NOMO-1 (cell line): Measurements from ENCODE around the gene ZSWIM3.

Experiments
- DNase-seq, 2 experiments: peaks; one replicate each; lab custom pipeline; 2025; ENCODE audit not compliant: unreplicated experiment in 2 of 2; lab: John Stamatoyannopoulos, UW

Gene ZSWIM3

GRCh38 chr20:45832619-45833018 lies 24.8 kb upstream of the ZSWIM3 start:
- no peak for DNase-seq

DNA sequence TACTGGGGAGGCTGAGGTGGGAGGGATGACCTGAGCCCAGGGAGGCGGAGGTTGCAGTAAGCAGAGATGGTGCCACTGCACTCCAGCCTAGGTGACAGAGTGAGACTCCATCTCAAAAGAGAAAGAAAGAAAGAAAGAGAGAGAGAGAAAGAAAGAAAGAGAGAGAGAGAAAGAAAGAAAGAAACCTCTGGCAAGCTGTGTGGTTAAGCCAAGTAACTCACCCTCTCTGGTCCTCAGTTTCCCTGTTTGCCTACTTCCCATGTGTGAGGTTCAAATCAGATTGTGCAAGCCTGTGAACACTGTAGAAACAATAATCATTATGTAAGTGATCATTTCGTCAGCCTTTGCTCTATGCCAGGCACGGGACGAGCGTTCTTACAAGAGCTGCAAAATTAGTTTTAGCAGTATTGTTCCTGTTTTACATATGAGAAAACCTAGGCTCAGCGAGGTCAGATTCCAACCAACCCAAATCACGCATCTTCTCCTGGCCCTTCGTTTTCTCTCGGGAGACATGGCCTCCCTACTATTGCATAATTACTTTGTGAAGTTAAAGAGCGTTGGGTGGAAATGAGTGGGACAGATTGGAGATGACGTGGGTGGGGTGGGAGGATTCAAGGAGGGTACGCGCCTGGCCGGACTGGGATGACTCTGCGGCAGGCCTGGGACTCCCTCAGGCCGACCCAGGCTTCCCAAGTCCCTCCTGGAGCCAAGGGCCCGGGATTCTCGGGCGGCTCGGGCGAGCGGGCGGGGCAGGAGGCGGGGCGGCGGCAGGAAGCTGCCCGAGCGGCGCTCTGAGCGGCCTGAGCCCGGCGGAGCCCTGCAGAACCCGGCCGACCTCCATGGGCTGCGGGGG lies 24.2 kb upstream of the ZSWIM3 start, which contains the start of gene SNX21:
SNX21 (plus strand) TSS at position 770 of the 853 bp plus-strand sequence. CDS start 121 bp downstream, outside the sequence.
- DNase-seq = peak; percentile 78 to 88

DNA sequence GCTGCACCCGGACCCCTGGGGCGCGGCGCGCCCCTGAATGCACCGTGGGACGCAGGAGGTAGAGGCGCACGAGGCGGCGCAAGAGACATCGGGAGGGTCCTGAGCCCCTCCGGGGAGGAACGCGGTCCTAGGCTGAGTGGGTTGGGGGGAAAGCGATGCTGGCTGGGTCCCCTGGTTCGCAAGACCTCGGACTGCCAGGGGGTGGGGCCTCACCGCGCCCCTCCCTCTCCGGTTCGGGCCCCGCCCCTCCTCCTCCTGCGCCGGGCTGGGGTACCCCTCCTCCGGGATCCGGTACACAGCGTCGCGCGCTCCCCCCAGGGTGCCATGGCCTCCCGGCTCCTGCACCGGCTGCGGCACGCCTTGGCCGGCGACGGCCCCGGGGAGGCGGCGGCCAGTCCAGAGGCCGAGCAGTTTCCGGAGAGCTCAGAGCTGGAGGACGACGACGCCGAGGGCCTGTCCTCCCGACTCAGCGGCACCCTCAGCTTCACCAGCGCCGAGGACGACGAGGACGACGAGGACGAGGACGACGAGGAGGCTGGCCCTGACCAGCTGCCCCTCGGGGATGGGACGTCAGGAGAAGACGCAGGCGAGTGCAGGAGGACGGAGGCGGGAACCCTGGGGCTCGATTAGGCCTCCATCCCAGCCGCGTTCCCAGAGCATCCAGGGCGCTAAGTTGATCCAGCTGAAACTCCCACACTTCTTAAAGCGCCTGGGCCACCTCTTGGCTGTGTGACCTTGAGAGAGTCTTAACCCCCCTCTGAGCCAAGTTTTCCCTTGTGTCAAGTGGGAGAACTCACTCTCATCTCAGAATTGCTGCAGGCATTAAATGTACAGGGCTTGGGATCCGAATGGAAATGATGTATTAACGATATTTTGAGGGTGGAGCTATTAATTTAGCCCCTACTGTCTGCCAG lies 23.3 kb upstream of the ZSWIM3 start:
- DNase-seq = peak in 1 of 2 experiments; percentile 25

DNA sequence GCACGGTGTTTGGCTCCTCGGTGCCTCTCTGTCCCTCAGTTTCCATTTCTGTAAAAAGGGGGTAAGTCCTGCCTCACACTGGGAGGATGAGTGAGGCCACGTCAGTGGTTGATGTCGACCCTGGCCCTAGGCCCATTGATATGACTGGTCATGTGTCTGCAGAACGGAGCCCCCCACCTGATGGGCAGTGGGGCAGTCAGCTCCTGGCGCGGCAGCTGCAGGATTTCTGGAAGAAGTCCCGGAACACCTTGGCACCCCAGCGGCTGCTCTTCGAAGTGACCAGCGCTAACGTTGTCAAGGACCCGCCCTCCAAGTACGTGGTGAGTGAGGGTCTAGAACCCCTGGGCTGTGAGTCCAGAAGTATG lies 22.6 kb upstream of the ZSWIM3 start:
- no peak for DNase-seq

DNA sequence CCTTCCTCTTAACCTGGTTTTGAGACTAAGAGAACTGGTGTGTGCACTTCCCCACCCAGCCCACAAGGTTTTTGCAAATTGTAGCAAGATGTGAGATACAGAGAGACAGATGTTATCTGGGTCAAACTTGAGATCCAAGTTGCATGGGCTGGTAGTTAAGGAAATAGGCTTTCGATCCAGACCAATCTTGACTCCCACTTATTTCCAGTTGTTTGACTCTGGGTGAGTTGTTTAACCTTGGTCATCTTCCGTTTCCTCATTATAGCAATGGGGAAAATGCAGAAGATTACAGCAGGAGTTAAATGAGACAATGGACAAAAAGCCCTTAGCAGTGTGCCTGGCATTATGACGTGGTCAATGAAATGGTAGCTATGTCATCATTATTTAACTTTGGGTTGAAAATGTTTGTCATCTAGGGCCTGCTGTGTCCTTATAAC lies 22.1 kb upstream of the ZSWIM3 start:
- DNase-seq = peak in 1 of 2 experiments; percentile 25

GRCh38 chr20:45835825-45836224 lies 21.6 kb upstream of the ZSWIM3 start:
- no peak for DNase-seq

GRCh38 chr20:45836841-45837240 lies 20.6 kb upstream of the ZSWIM3 start:
- no peak for DNase-seq

GRCh38 chr20:45840700-45841198 lies 16.7 kb upstream of the ZSWIM3 start:
- no peak for DNase-seq

DNA sequence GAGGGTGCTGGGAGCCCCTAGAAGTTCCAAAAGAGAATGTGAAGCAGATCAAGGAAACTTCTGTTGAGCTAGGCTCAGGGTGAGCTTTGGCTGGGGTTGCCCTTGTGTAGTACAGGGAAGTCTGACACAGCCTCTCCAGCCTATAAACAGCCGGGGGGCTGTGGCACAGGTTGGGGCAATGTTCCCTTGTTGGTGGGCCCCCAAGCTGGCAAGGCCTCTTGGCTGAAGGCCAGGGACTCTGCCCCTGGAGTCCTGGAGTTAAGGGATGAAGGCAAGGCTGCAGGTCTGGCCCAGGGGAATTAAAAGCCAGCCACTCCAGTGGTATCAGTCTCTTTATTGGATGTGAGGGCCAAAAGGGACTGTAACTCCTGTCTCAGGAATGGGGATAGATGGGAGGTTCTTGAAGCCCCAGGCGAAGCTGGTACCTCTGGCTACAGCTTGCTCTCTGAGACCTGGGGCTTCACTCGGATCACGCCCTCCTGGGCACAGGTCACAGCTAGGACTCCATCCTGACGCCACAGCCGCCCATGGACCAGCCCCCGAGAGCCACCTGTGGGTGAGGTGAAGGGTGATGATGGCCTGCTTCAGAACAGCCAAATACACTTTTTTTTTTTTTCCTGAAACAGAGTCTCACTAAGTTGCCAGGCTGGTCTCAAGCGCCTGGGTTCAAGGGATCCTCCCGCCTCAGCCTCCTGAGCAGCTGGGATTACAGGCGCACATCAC lies 15.8 kb upstream of the ZSWIM3 start:
- no peak for DNase-seq

GRCh38 chr20:45842169-45842812 lies 15.1 kb upstream of the ZSWIM3 start:
- DNase-seq = peak; percentile 72 to 94

- DNase-seq = no peak
Measured at GRCh38 chr20:45843506-45843905, 13.9 kb upstream of the ZSWIM3 start.

- DNase-seq = no peak
Measured at GRCh38 chr20:45845452-45845851, 12.0 kb upstream of the ZSWIM3 start.

GRCh38 chr20:45848421-45848820 lies 9.0 kb upstream of the ZSWIM3 start:
- DNase-seq = no peak

DNA sequence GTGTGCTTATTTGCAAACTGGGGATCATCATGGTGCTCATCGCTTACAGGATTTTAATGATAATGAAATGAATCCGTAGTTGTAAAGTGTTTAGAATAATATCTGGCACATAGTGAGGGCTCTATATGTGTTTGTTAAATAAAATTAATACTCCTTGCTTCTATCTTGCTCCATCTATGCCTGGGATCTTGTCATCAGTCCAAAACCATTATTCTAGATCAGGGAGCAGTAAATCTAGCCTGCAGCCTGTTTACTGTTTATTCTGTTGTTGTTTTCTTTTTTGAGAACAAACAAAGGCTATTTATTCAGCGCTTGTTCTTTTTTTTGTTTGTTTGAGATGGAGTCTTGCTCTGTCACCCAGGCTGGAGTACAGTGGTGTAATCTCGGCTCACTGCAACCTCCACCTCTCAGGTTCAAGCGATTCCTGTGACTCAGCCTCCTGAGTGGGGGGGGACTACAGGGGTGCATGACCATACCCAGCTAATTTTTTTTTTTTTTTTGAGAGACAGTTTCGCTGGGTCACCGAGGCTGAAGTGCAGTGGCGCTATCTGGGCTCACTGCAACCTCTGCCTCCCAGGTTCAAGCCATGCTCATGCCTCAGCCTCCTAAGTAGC lies 8.3 kb upstream of the ZSWIM3 start:
- DNase-seq = no peak

GRCh38 chr20:45850238-45850637 lies 7.2 kb upstream of the ZSWIM3 start:
- no peak for DNase-seq

DNA sequence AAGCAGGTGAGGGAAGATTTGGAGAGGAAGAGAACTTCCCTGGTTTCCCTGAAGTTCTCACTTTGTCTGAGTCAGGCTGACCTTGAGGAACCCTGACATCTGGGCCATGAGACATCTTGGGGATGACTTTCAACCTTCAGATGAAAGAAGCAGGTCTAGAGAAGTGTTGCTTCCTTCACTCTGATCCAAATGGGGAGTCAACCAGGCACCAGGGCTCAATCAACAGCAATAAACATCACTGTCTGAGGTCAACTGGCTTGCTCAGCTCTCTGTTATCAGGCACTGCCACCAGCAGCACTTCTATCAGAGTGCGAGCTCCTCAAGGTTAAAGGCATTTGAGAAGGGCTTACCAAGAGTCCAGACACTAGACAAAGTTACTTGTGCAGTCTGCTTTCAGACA lies 6.5 kb upstream of the ZSWIM3 start:
- DNase-seq = no peak

GRCh38 chr20:45851501-45851900 lies 5.9 kb upstream of the ZSWIM3 start:
- DNase-seq = no peak

DNA sequence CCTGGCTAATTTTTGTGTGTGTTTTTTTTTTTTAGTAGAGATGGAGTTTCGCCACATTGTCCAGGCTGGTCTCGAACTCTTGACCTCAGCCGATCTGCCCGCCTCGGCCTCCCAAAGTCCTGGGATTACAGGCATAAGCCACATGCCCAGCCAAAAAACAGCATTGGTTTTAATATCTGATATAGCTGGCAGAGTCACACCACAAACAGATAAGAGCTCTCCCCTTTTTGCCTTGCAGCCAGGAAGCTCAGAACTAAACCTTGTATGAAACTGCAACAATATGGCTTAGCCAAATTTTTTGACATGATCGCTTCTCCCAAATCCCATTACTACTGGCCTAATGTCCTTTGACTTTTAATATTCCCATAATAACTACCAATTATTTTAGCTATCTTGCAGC lies 5.1 kb upstream of the ZSWIM3 start:
- no peak for DNase-seq

- no peak for DNase-seq
Measured at GRCh38 chr20:45853484-45853883, 3.9 kb upstream of the ZSWIM3 start.

DNA sequence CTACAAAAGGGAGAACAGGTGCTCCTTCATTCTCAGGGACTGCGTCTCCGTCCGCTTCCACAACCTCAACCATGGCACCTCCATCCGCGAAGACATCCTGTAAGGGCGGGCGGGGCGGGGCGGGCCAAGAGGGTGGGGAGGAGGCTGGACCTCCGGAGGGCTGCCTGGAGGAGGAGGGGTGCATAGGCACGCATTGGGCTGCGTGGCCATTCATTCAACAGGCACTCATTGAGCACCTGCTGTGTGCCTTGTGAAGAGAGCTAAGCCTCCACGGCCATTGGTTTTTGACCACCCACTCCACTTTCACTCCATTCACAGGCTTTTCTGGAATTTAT lies 435 bp downstream of the ZSWIM3 start:
- DNase-seq = peak; percentile 46 to 68
